ENCODE measurements around the gene TP53.

DNA sequence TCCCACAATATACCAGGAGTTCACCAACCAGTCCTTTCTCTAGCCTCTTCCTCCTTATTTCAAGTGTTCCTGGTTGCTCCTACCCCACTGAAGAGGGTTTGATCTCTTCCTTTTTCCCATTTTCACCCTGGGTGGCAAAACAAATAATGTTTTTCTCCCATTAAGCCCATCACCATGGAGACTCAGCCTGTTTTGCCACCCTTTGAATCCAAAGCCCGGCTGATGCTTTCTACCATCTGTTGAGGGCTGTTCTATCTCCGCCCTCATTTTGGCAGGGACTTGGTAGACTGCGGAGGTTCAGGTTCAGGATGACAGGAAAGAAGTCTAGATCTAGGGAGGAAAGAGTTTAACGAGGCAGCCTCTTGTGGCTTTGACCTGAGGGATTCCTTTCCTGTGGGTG is 32.8 kb upstream of the TP53 start:
- no peak for TF ChIP-seq RAD21 (IDR thresholded peaks at IDR 0.05; ENCODE audit: low read length)
- TF ChIP-seq, protein P1, sequence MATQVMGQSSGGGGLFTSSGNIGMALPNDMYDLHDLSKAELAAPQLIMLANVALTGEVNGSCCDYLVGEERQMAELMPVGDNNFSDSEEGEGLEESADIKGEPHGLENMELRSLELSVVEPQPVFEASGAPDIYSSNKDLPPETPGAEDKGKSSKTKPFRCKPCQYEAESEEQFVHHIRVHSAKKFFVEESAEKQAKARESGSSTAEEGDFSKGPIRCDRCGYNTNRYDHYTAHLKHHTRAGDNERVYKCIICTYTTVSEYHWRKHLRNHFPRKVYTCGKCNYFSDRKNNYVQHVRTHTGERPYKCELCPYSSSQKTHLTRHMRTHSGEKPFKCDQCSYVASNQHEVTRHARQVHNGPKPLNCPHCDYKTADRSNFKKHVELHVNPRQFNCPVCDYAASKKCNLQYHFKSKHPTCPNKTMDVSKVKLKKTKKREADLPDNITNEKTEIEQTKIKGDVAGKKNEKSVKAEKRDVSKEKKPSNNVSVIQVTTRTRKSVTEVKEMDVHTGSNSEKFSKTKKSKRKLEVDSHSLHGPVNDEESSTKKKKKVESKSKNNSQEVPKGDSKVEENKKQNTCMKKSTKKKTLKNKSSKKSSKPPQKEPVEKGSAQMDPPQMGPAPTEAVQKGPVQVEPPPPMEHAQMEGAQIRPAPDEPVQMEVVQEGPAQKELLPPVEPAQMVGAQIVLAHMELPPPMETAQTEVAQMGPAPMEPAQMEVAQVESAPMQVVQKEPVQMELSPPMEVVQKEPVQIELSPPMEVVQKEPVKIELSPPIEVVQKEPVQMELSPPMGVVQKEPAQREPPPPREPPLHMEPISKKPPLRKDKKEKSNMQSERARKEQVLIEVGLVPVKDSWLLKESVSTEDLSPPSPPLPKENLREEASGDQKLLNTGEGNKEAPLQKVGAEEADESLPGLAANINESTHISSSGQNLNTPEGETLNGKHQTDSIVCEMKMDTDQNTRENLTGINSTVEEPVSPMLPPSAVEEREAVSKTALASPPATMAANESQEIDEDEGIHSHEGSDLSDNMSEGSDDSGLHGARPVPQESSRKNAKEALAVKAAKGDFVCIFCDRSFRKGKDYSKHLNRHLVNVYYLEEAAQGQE (IDR thresholded peaks at IDR 0.05; ENCODE audit: low read depth, low read length), result no peak
- no peak for TF ChIP-seq NRF1 (IDR thresholded peaks at IDR 0.05; ENCODE audit: low read depth, low read length)
- no peak for TF ChIP-seq MXI1 (IDR thresholded peaks at IDR 0.05; ENCODE audit: low read depth, low read length)
- TF ChIP-seq, protein P2, sequence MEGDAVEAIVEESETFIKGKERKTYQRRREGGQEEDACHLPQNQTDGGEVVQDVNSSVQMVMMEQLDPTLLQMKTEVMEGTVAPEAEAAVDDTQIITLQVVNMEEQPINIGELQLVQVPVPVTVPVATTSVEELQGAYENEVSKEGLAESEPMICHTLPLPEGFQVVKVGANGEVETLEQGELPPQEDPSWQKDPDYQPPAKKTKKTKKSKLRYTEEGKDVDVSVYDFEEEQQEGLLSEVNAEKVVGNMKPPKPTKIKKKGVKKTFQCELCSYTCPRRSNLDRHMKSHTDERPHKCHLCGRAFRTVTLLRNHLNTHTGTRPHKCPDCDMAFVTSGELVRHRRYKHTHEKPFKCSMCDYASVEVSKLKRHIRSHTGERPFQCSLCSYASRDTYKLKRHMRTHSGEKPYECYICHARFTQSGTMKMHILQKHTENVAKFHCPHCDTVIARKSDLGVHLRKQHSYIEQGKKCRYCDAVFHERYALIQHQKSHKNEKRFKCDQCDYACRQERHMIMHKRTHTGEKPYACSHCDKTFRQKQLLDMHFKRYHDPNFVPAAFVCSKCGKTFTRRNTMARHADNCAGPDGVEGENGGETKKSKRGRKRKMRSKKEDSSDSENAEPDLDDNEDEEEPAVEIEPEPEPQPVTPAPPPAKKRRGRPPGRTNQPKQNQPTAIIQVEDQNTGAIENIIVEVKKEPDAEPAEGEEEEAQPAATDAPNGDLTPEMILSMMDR (IDR thresholded peaks at IDR 0.05), result no peak
- no peak for TF ChIP-seq POLR2AphosphoS5 (IDR thresholded peaks at IDR 0.05; ENCODE audit: low read depth, low read length)
- TF ChIP-seq EZH2phosphoT487 (IDR thresholded peaks at IDR 0.05; ENCODE audit: borderline replicate concordance, low read depth), result no peak
- no peak for TF ChIP-seq RFX5 (IDR thresholded peaks at IDR 0.05; ENCODE audit: low read length)
- no peak for TF ChIP-seq CHD2 (IDR thresholded peaks at IDR 0.05; ENCODE audit: low read length, partially characterized antibody)
- TF ChIP-seq SIN3A (IDR thresholded peaks at IDR 0.05; ENCODE audit: borderline replicate concordance, low read depth, low read length), result no peak
- TF ChIP-seq, protein P3, sequence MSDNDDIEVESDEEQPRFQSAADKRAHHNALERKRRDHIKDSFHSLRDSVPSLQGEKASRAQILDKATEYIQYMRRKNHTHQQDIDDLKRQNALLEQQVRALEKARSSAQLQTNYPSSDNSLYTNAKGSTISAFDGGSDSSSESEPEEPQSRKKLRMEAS (IDR thresholded peaks at IDR 0.05; ENCODE audit: low read depth), result no peak
- TF ChIP-seq, protein P4, sequence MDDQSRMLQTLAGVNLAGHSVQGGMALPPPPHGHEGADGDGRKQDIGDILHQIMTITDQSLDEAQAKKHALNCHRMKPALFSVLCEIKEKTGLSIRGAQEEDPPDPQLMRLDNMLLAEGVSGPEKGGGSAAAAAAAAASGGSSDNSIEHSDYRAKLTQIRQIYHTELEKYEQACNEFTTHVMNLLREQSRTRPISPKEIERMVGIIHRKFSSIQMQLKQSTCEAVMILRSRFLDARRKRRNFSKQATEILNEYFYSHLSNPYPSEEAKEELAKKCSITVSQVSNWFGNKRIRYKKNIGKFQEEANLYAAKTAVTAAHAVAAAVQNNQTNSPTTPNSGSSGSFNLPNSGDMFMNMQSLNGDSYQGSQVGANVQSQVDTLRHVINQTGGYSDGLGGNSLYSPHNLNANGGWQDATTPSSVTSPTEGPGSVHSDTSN (IDR thresholded peaks at IDR 0.05), result no peak

Data from SK-N-SH (cell line).